Measurements from ENCODE around the gene CCZ1B.
"Not testable (repeated sequence)": the region's sequence is repeated elsewhere in the genome, so short reads cannot be mapped to it uniquely, and the experiment has no call there.

GRCh38 chr7:6872246-6872945, 46.3 kb upstream of the CCZ1B start:
- TF ChIP-seq CTCF (IDR thresholded peaks at IDR 0.05); REST (IDR thresholded peaks at IDR 0.05; ENCODE audit: insufficient read depth in 1 of 2, low read depth in 2 of 2, low read length in 1 of 2); POLR2AphosphoS5 (IDR thresholded peaks at IDR 0.05; ENCODE audit: low read depth, low read length): not testable (repeated sequence)

Measured in Panc1 (cell line).